ENCODE data around the gene SEC63.

GRCh38 chr6:107846262-107846795, 111.7 kb downstream of the SEC63 start:
- no peak for TF ChIP-seq RAD21 (IDR thresholded peaks at IDR 0.05; ENCODE audit: low read depth)
- TF ChIP-seq SP1 (IDR thresholded peaks at IDR 0.05; ENCODE audit: low read depth), result no peak
- no peak for TF ChIP-seq ATF3 (IDR thresholded peaks at IDR 0.05)
- TF ChIP-seq, protein P1, sequence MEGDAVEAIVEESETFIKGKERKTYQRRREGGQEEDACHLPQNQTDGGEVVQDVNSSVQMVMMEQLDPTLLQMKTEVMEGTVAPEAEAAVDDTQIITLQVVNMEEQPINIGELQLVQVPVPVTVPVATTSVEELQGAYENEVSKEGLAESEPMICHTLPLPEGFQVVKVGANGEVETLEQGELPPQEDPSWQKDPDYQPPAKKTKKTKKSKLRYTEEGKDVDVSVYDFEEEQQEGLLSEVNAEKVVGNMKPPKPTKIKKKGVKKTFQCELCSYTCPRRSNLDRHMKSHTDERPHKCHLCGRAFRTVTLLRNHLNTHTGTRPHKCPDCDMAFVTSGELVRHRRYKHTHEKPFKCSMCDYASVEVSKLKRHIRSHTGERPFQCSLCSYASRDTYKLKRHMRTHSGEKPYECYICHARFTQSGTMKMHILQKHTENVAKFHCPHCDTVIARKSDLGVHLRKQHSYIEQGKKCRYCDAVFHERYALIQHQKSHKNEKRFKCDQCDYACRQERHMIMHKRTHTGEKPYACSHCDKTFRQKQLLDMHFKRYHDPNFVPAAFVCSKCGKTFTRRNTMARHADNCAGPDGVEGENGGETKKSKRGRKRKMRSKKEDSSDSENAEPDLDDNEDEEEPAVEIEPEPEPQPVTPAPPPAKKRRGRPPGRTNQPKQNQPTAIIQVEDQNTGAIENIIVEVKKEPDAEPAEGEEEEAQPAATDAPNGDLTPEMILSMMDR (IDR thresholded peaks at IDR 0.05 in 2 of 3, conservative IDR thresholded peaks at IDR 0.05 in 1 of 3; ENCODE audit: borderline replicate concordance in 1 of 3, insufficient read depth in 1 of 3, low read depth in 2 of 3, low read length in 2 of 3), result no peak
- no peak for TF ChIP-seq FOSL1 (IDR thresholded peaks at IDR 0.05; ENCODE audit: low read depth)
- no peak for TF ChIP-seq CEBPB (IDR thresholded peaks at IDR 0.05; ENCODE audit: low read depth)
- TF ChIP-seq POLR2AphosphoS5 (IDR thresholded peaks at IDR 0.05; ENCODE audit: low read depth, low read length), result no peak
- no peak for TF ChIP-seq POLR2A (IDR thresholded peaks at IDR 0.05; ENCODE audit: borderline replicate concordance, extremely low read depth, insufficient read depth, insufficient read length)
- no peak for TF ChIP-seq TCF7L2 (IDR thresholded peaks at IDR 0.05; ENCODE audit: borderline replicate concordance, extremely low read depth, insufficient read depth, insufficient read length)
- TF ChIP-seq ZNF274 (IDR thresholded peaks at IDR 0.05; ENCODE audit: low read depth, low read length), result no peak
- TF ChIP-seq, protein P2, sequence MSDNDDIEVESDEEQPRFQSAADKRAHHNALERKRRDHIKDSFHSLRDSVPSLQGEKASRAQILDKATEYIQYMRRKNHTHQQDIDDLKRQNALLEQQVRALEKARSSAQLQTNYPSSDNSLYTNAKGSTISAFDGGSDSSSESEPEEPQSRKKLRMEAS (IDR thresholded peaks at IDR 0.05), result no peak
- no peak for TF ChIP-seq EZH2phosphoT487 (IDR thresholded peaks at IDR 0.05; ENCODE audit: borderline replicate concordance)

Measured in HCT116 (cell line).